Effector CD8-positive, alpha-beta T cell (primary cell): ENCODE results near the gene ADAMTS4.
A peak's percentile ranks its signal among the peaks of the same experiment; 100 is the strongest.

Experiments
- DNase-seq: peaks from one replicate; lab custom pipeline; 2025; lab: John Stamatoyannopoulos, UW

ADAMTS4 gene

DNA sequence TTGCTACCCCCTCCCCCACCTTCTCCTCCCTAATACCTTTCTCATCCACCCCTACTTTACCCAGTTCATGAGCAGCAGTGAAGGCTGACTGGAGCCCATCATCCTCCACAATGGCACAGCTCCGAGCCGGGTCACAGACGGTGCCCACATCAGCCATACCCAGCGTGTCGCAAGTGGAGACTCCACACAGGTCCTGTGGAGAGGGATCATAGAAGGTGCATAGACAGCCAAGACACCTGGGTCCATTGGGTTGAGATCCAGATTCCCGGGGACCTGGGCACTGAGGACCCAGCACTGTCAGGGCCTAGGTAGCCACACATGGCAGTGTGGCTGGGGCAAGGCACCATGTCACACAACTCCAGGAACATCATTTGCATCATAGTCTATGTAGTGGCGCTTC, 2.7 kb downstream of the ADAMTS4 start:
- DNase-seq: no peak

- DNase-seq: no peak
Measured at GRCh38 chr1:161195171-161195570, 3.7 kb downstream of the ADAMTS4 start.

DNA sequence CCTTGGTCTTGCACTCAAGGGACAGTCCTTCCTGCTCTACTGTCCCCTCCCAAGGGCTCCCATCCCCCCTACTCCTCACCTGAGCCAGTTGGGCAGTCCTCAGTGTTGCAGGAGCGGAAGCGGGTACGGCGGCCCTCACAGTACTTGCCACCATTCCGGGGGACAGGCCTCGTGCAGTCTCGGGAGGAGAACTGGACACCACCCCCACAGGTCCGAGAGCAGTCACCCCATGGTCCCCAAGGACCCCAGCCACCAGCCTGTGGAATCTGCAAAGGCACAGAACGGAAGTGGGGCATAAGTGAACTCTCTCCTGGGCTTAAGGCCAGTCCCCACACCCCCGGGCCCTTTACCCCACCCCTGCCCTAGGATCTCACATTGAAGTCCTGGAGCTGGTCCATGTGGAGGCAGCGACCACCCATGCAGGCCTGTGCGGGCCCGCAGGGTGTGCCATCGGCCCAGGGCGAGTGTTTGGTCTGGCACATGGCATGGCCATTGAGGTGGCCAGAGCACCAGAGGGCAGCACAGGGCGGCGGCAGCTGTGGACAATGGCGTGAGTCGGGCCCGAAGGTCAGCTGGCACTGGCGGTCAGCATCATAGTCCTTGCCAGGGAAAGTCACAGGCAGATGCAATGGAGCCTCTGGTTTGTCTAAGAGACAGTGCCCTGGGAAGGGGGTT, 5.2 kb downstream of the ADAMTS4 start:
- DNase-seq: no peak

DNA sequence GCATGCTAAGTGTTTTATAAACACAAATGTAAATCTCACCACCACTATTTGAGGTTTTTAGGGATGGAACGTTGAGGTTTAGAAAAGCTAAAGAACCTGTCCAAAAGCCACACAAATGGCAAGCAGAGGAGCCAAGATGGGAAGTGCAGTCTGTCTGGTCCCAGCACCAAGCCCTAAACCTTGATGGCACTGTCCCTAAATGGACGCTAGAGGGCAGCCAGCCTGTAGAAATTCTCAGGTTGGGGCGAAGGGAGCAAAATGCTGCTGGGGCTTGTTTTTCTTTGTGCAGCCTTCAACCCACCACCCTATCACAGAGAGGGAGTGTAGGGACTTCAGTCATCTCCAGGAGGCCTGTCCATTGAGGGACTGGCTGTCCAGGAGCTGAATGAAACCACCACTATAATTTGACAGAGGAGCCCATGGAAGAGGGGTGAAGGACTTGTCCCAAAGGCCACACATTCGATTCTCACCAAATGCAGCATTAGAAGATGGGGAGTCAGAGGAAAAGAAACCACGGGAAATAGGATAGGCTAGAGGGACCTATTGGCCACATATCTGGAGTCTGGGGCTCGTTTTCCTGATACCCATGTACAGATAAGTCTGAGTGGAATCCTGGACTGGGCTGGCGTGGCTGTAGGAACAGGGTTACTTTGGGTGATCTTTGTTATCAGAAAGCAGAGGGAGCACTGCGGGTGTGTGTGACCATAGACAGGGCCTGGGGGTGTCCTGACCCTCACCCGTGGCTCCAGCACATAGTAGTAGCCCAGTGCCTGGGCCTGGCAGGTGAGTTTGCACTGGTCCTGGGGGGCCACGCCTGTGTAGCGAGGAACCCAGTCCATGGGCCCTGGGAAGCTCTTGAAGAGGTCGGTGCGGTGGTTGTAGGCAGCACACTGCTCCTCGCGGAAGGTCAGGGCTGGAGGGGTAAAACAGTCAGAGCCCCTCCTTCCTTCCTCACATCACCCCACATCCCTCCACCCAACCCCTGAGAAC, 6.1 kb downstream of the ADAMTS4 start:
- peak; percentile 37 for DNase-seq

GRCh38 chr1:161191971-161192370, 6.9 kb downstream of the ADAMTS4 start:
- DNase-seq: no peak

- no peak for DNase-seq
Measured at GRCh38 chr1:161190962-161191521, 7.8 kb downstream of the ADAMTS4 start.

DNA sequence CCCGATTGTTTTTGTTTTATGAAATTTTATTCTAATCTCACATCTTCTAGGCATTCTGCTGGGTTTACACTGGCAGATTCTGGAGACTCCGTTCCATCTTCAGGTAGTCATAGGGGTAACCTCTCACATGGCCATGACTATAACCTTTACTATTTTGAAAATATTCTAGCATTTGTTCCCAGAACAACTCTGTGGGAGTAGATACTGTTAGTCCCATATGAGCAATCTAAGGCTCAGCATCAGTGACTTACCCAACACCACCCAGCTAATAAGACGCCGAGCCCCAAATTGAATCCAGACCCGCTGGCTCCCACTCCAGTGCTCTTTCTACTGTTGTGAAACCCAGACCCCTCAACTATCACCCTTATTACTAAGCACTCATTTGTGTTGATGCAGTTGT, 9.8 kb downstream of the ADAMTS4 start:
- no peak for DNase-seq

DNA sequence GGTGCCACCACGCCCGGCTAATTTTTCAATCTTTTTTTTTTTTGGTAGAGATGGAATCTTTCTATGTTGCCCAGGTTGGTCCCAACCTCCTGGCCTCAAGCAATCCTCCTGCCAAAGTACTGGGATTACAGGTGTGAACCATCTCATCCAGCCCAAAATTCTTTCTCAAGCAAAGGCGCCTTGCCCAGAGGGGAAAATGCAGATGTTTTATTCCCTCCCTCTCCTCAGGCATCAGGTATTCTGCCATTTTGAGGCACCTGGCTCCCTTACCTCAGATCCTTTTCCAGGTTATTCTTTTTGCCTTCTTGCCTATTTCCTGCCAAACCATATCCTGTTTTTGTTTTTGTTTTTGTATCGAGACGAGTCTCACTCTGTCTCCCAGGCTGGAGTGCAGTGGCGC, 10.5 kb downstream of the ADAMTS4 start:
- no peak for DNase-seq

DNA sequence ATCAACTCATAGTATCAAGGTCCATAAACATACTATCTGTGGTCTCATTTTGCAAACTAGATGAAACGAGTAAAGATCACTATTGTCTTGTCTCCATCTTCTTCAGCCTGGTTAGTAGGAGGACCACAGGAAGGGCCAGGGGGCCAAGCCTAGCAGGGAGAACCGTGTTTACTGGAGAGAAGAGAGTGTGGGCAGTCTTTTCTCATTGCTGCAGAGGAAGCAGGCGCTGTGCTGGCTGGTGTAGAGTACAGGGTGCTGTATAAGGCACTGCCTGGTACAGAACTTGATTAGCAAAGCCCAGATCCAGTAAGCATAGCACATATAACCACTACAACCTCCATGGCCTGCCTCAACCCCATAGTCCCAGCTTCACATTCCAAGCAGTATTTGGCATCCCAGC, 11.5 kb downstream of the ADAMTS4 start:
- no peak for DNase-seq

DNA sequence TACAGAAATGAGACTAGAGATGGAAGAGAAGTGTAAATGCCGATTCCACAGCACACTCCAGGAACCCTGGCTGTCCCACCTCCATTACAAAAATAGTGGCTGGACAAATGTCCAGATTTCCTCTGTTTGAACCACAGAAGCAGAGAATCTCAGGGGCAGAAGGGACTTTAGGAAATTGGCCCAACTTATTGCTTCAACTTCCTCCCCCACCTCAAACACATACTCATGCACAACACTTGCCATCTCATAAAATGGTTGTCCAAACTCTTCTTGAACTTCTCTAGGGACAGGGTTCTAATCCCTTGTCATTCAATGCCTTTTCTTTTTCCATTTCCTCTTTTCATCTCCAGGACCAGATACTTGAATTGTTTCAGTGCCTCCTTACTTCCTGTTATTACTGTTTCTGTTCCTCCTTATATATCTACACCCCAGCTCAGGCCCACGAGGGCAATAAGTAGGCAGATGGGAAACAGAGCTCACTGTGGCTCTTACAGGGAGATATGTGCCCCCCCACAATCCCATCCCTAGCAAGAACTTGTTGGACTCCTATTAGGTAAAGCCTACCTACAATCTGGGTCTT, 13.0 kb downstream of the ADAMTS4 start:
- DNase-seq: no peak

- peak; percentile 61 for DNase-seq
Measured at GRCh38 chr1:161185282-161185682, 13.6 kb downstream of the ADAMTS4 start.

- no peak for DNase-seq
Measured at GRCh38 chr1:161182214-161182613, 16.6 kb downstream of the ADAMTS4 start.

DNA sequence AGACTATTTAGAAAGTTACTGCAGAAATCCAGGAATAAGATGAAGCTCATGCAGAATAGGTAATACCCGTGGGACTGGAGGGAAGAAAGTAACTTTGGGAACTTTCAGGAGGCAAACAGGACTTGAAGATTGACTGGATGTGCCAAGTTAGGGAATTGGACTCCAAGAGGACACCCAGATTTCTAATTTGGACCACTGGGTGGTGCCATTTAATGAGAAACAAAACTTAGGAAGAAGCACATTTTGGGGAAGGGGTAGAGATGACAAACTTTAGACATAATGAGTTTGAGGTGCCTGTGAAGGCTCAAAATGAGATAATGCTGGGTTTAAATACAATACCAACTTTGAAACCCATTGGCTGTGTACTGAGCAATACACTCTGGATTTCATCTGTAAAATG, 18.2 kb downstream of the ADAMTS4 start:
- no peak for DNase-seq

DNA sequence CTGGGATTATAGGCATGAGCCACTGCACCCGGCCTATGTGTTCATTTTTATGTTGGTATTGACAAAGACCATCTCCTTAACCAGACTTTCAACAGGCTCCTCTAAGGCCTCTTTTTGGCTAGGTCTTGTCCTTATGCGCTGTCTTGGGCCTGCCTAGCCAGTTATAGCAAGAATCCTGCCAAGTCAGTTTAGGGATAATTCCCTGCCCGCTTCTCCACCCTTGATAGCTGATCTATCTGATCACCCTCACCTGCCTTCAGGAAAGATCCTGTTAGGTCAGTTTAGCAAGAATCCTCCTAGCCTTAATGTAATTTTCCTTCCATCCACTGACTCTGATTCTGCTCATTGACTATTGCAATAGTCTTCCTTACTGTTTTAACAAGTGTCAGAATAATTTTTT, 19.2 kb downstream of the ADAMTS4 start:
- no peak for DNase-seq

- DNase-seq: no peak
Measured at GRCh38 chr1:161177936-161178244, 21.0 kb downstream of the ADAMTS4 start.

- peak; percentile 89 for DNase-seq
Measured at GRCh38 chr1:161177112-161177935, 21.5 kb downstream of the ADAMTS4 start, which contains the start of gene B4GALT3. B4GALT3 (minus strand) TSS chr1:161177507; CDS start chr1:161176060, 1,447 bp downstream.

- DNase-seq: no peak
Measured at GRCh38 chr1:161176468-161177111, 22.3 kb downstream of the ADAMTS4 start.

DNA sequence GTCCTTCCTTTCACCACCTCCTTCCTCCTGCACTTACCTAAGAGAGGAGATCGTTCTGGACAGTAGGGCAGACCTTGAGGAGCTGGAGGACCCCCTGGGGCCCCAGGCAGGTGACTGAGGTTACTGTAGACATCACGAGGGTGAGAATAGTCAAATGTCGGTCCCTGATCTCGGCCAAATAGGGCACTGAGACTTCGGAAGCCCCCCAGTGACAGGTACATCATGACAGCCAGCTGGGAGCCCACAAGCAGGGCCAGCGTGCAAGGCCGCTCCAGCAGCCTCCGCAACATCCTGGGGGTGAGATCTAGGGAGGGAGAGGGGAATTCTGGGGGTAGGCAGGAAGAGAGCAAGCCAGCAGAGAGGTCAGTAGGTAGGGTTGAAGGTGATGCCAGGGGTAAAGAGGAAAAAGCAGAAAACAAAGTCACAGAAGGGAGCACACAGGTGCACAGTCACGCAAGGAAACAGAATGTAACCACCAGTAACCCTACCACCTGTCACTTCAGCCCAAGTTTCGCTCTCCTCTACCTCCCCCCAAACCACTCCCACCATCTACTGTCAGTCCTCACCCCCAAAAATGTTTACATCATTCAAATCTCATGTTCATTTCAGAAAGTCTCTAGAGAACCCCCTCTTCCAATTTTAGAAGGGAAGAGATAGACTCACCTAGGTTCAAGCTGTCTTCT, 22.9 kb downstream of the ADAMTS4 start:
- no peak for DNase-seq

GRCh38 chr1:161174911-161175310, 23.9 kb downstream of the ADAMTS4 start:
- no peak for DNase-seq

DNA sequence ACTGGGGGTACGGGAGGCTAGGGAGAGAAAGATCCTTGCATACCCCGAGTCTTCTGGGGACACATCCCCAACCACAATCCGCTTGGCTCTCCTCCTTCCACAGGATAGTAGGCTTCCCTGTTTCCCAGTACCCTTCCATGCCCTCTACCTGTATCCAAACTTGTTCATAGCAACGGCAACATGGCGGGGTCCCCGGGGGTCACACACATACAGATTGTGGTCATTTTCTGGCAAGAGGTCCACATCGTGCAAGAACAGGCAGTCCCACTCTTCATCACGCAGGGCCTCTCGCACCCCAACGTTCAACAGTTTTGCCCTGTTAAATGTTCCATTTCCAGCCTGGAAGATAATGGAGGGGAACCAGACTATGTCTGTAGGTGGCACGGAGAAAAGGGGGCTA, 25.1 kb downstream of the ADAMTS4 start:
- DNase-seq: no peak
